ENCODE data around the gene GRAMD2A.

The GRAMD2A gene

GRCh38 chr15:72216079-72216478 lies 18.5 kb upstream of the GRAMD2A start:
- FAIRE-seq, result no peak

- no peak for FAIRE-seq
These were observed 10.0 kb upstream of the GRAMD2A start for GRCh38 chr15:72207558-72208085.

GRCh38 chr15:72206677-72207000 lies 9.1 kb upstream of the GRAMD2A start:
- no peak for FAIRE-seq

- no peak for FAIRE-seq
These were observed 8.5 kb upstream of the GRAMD2A start for GRCh38 chr15:72205896-72206676.

- FAIRE-seq, result no peak
These were observed 7.7 kb upstream of the GRAMD2A start for GRCh38 chr15:72205273-72205672.

GRCh38 chr15:72203507-72203837 lies 5.9 kb upstream of the GRAMD2A start:
- no peak for FAIRE-seq

GRCh38 chr15:72202801-72203506 lies 5.4 kb upstream of the GRAMD2A start:
- no peak for FAIRE-seq

GRCh38 chr15:72202302-72202701 lies 4.7 kb upstream of the GRAMD2A start:
- FAIRE-seq, result no peak

GRCh38 chr15:72201391-72201921 lies 3.9 kb upstream of the GRAMD2A start:
- no peak for FAIRE-seq

- no peak for FAIRE-seq
These were observed 3.0 kb upstream of the GRAMD2A start for GRCh38 chr15:72200395-72201237.

- no peak for FAIRE-seq
These were observed 2.2 kb upstream of the GRAMD2A start for GRCh38 chr15:72199721-72200212.

- FAIRE-seq, result no peak
These were observed 1.6 kb upstream of the GRAMD2A start for GRCh38 chr15:72199205-72199515.

- FAIRE-seq, result no peak
These were observed 993 bp upstream of the GRAMD2A start for GRCh38 chr15:72198356-72199204.

GRCh38 chr15:72197041-72197459 lies 537 bp downstream of the GRAMD2A start:
- FAIRE-seq, result no peak

- no peak for FAIRE-seq
These were observed 1.1 kb downstream of the GRAMD2A start for GRCh38 chr15:72196409-72197040.

- no peak for FAIRE-seq
These were observed 2.5 kb downstream of the GRAMD2A start for GRCh38 chr15:72195101-72195511.

GRCh38 chr15:72193836-72194396 lies 3.7 kb downstream of the GRAMD2A start:
- FAIRE-seq, result no peak

- no peak for FAIRE-seq
These were observed 5.2 kb downstream of the GRAMD2A start for GRCh38 chr15:72192416-72192815.

- no peak for FAIRE-seq
These were observed 8.2 kb downstream of the GRAMD2A start for GRCh38 chr15:72189250-72189902.

- no peak for FAIRE-seq
These were observed 13.3 kb downstream of the GRAMD2A start for GRCh38 chr15:72184165-72184811.

All from TTC549 (cell line).